ENCODE data around the gene UMODL1. TPM values are rescaled to one million over a fixed set of nuclear protein-coding genes. Genes with fewer than 3 reads are reported as not detected.

Gene UMODL1
- total RNA-seq, 1 experiment from 2014 or later, result not detected

DNA sequence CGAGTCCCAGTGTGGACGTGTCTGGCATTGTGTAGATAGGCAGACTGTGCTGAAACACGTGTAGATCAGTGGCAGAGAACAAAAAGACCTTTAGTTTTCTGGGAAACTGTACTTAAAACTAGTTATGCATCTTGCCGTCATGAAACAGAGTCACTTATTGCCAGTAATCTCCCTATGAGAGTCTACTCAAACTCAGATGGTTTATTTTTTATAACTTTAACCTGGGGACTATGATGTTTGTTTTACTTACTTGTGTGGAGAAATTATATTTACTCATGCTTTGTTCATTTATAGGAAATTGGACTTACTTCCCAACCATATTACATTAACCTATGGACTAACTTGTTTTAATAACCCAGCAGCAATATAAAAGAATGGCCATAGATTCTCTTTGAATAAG, 93.7 kb downstream of the UMODL1 start:
- no peak overlapping the region for H3K4me2 ChIP-seq (ENCODE audit: insufficient read depth, insufficient read length, low read length)
- peaks cover 4 to 6% of the 10 kb centered on the region in 2 experiments; a peak in 3 of 4 replicates for H3K4me1 Mint-ChIP-seq
- H3K4me1 ChIP-seq (ENCODE audit: insufficient read depth, low read length), result peaks cover 3% of the 10 kb centered on the region; the same call in 1 of the 2 replicates
- TF ChIP-seq, protein P1, sequence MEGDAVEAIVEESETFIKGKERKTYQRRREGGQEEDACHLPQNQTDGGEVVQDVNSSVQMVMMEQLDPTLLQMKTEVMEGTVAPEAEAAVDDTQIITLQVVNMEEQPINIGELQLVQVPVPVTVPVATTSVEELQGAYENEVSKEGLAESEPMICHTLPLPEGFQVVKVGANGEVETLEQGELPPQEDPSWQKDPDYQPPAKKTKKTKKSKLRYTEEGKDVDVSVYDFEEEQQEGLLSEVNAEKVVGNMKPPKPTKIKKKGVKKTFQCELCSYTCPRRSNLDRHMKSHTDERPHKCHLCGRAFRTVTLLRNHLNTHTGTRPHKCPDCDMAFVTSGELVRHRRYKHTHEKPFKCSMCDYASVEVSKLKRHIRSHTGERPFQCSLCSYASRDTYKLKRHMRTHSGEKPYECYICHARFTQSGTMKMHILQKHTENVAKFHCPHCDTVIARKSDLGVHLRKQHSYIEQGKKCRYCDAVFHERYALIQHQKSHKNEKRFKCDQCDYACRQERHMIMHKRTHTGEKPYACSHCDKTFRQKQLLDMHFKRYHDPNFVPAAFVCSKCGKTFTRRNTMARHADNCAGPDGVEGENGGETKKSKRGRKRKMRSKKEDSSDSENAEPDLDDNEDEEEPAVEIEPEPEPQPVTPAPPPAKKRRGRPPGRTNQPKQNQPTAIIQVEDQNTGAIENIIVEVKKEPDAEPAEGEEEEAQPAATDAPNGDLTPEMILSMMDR (conservative IDR thresholded peaks at IDR 0.05), result no peak
- H2BK15ac ChIP-seq (ENCODE audit: low read depth, low read length), result no peak overlapping the region
- peaks cover 4% of the 10 kb centered on the region for H3K23me2 ChIP-seq (ENCODE audit: insufficient read length, low read depth, low read length, poor library complexity, severe bottlenecking)
- WGBS (ENCODE audit: extremely low coverage, insufficient read length, low lambda C conversion rate), result no CpG with 5 or more reads among the region's 4 CpGs
- no peak overlapping the region for H2BK12ac ChIP-seq (ENCODE audit: insufficient read length, low read depth, low read length)
- no peaks in the 10 kb centered on the region for H3K79me1 ChIP-seq (ENCODE audit: insufficient read depth, low read depth, low read length, poor library complexity, severe bottlenecking)
- no peak overlapping the region for H3K56ac ChIP-seq (ENCODE audit: insufficient read length, low read depth, low read length)
- H2AFZ ChIP-seq (ENCODE audit: low read length), result no peak overlapping the region
- H3K27ac ChIP-seq (ENCODE audit: insufficient read length, low read depth, low read length), result no peak overlapping the region
- no peaks in the 10 kb centered on the region for H3K9me3 ChIP-seq (ENCODE audit: control insufficient read depth, low read depth, low read length)
- no peaks in the 10 kb centered on the region for H3K27me3 ChIP-seq (ENCODE audit: insufficient read depth, low read length)
- H3K27me3 Mint-ChIP-seq (ENCODE audit: low read depth), result no peaks in the 10 kb centered on the region; the same call in 1 of the 2 replicates
- H3K79me2 ChIP-seq (ENCODE audit: insufficient read depth, low read length), result no peaks in the 10 kb centered on the region
- no peak for DNase-seq
- H4K20me1 ChIP-seq (ENCODE audit: control insufficient read depth, insufficient read depth, insufficient read length), result no peaks in the 10 kb centered on the region
- H3T11ph ChIP-seq (ENCODE audit: low read length), result no peak overlapping the region
- no peak overlapping the region for H2AK5ac ChIP-seq (ENCODE audit: insufficient read length, low read length)
- no peaks in the 10 kb centered on the region for H3K9me3 Mint-ChIP-seq
- H3K18ac ChIP-seq (ENCODE audit: insufficient read length, low read depth, low read length), result no peak overlapping the region
- H2BK5ac ChIP-seq (ENCODE audit: insufficient read length, low read length), result no peak overlapping the region
- H4K91ac ChIP-seq (ENCODE audit: insufficient read length, low read depth, low read length), result no peak overlapping the region
- no peak overlapping the region for H3K4ac ChIP-seq (ENCODE audit: low read depth, low read length)
- no peak overlapping the region for H3K14ac ChIP-seq (ENCODE audit: insufficient read depth, low read length)
- no peak overlapping the region for H3K23ac ChIP-seq (ENCODE audit: insufficient read length, low read depth, low read length)
- H3K36me3 Mint-ChIP-seq (ENCODE audit: insufficient read depth in 1 of 3, low read depth in 3 of 3), result no peaks in the 10 kb centered on the region
- H4K5ac ChIP-seq (ENCODE audit: insufficient read length, low read depth, low read length), result no peak overlapping the region
- H3K9ac ChIP-seq (ENCODE audit: extremely low read depth, insufficient read length, low read length), result no peak overlapping the region
- H2BK120ac ChIP-seq (ENCODE audit: low read depth, low read length, poor library complexity, severe bottlenecking), result no peak overlapping the region
- H4K8ac ChIP-seq (replicated peaks; ENCODE audit: insufficient read length, low read depth, low read length), result no peak overlapping the region
- no peak overlapping the region for H2BK20ac ChIP-seq (ENCODE audit: low read depth, low read length, poor library complexity, severe bottlenecking)
- no peak overlapping the region for H3K27ac Mint-ChIP-seq
- H3K4me3 Mint-ChIP-seq, result no peak overlapping the region
